HepG2 (cell line): ENCODE results near the gene CRAT. TPM values are rescaled to one million over a fixed set of nuclear protein-coding genes. Genes with fewer than 3 reads are reported as not detected.

ENCODE experiments used
- PITX1 ChIP-seq: sonication (generic); formaldehyde crosslinking; IDR thresholded peaks from 2 replicates; pipeline ENCODE4 v1.5.1; 2020; ENCODE audit warnings: mild to moderate bottlenecking, missing genetic modification reagents
- ZNF296 ChIP-seq: sonication (generic); formaldehyde crosslinking; conservative IDR thresholded peaks from 2 replicates; pipeline ENCODE4 v1.5.0; 2020; ENCODE audit warnings: mild to moderate bottlenecking, missing genetic modification reagents
- polyA plus RNA-seq, 8 experiments: library from polyadenylated mRNA; depleted of rRNA in 3 of 8; stranded (reverse) in 7 of 8; unstranded in 1 of 8; fragments of >200 nt; fragmentation: Illumina TruSeq in 4 of 8; extraction: Trizol in 4 of 8; gene quantifications; 2 replicates each; pipeline versions ENCODE4 v1.2.1 to v1.2.3, GENCODE V29; 2011 to 2016; ENCODE audit warnings: low read depth in 4 of 8, missing spikeins in 1 of 8, mixed read lengths in 1 of 8; ENCODE audit not compliant: insufficient read depth in 1 of 8
- total RNA-seq, 5 experiments: library from RNA; depleted of rRNA; stranded (reverse); fragments of >200 nt; fragmentation: Illumina TruSeq; extraction: Trizol; gene quantifications; 2 replicates each; pipeline ENCODE4 v1.2.3, GENCODE V29; 2016; ENCODE audit warnings: low read depth in 1 of 5
- TF ChIP-seq, protein P1 (sequence below): sonication (generic); formaldehyde crosslinking; IDR thresholded peaks from 2 replicates; pipeline ENCODE4 v1.4.0; 2020; ENCODE audit warnings: mild to moderate bottlenecking, low read depth, missing genetic modification reagents
- TF ChIP-seq, protein P2 (sequence below): sonication (generic); formaldehyde crosslinking; IDR thresholded peaks from 2 replicates; pipeline ENCODE4 v1.5.0; 2020; ENCODE audit warnings: mild to moderate bottlenecking, missing genetic modification reagents
- TF ChIP-seq, protein P3 (sequence below): sonication (generic); formaldehyde crosslinking; IDR thresholded peaks from 2 replicates; pipeline ENCODE4 v1.5.0; 2020; ENCODE audit warnings: missing genetic modification reagents, mild to moderate bottlenecking, borderline replicate concordance
- TF ChIP-seq, protein P4 (sequence below): sonication (generic); formaldehyde crosslinking; IDR thresholded peaks from 2 replicates; pipeline ENCODE4 v1.5.0; 2020; ENCODE audit warnings: mild to moderate bottlenecking, missing genetic modification reagents, borderline replicate concordance
- TF ChIP-seq, protein P5 (sequence below): sonication (generic); formaldehyde crosslinking; IDR thresholded peaks from 2 replicates; pipeline ENCODE4 v1.4.0; 2020; ENCODE audit warnings: missing genetic modification reagents, borderline replicate concordance
- TF ChIP-seq, protein P6 (sequence below): sonication (generic); formaldehyde crosslinking; IDR thresholded peaks from 2 replicates; pipeline ENCODE4 v1.5.1; 2020; ENCODE audit warnings: mild to moderate bottlenecking, missing genetic modification reagents, moderate library complexity

The CRAT gene
- total and polyA plus RNA-seq, 2 of the 13 experiments (the other 11 are each of a cell fraction or from before 2014, with no cell fraction given), result 26.1 to 26.6 TPM

DNA sequence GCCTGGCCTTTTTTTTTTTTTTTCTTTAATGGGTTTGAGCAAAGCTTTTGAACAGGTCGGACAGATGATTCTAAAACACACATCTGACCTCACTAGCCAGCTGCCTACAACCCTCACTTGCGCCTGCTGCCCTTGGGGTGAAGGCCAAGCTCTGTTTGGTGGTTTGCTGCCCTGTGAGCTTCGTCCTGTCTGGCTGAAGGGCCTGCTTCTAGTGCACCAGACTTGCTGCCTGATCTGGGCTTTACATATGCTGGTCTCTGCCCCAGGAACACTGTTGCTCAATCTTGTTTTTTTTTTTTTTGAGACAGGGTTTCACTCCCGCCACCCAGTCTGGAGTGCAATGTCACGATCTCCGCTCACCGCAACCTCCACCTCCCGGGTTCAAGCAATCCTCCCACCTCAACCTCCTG, 46.1 kb downstream of the CRAT start (continued):
- TF ChIP-seq, protein P1, sequence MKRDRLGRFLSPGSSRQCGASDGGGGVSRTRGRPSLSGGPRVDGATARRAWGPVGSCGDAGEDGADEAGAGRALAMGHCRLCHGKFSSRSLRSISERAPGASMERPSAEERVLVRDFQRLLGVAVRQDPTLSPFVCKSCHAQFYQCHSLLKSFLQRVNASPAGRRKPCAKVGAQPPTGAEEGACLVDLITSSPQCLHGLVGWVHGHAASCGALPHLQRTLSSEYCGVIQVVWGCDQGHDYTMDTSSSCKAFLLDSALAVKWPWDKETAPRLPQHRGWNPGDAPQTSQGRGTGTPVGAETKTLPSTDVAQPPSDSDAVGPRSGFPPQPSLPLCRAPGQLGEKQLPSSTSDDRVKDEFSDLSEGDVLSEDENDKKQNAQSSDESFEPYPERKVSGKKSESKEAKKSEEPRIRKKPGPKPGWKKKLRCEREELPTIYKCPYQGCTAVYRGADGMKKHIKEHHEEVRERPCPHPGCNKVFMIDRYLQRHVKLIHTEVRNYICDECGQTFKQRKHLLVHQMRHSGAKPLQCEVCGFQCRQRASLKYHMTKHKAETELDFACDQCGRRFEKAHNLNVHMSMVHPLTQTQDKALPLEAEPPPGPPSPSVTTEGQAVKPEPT, result 0 out of 2 replicates have a peak, but pooled peaks have one; percentile 68
- TF ChIP-seq, protein P2, sequence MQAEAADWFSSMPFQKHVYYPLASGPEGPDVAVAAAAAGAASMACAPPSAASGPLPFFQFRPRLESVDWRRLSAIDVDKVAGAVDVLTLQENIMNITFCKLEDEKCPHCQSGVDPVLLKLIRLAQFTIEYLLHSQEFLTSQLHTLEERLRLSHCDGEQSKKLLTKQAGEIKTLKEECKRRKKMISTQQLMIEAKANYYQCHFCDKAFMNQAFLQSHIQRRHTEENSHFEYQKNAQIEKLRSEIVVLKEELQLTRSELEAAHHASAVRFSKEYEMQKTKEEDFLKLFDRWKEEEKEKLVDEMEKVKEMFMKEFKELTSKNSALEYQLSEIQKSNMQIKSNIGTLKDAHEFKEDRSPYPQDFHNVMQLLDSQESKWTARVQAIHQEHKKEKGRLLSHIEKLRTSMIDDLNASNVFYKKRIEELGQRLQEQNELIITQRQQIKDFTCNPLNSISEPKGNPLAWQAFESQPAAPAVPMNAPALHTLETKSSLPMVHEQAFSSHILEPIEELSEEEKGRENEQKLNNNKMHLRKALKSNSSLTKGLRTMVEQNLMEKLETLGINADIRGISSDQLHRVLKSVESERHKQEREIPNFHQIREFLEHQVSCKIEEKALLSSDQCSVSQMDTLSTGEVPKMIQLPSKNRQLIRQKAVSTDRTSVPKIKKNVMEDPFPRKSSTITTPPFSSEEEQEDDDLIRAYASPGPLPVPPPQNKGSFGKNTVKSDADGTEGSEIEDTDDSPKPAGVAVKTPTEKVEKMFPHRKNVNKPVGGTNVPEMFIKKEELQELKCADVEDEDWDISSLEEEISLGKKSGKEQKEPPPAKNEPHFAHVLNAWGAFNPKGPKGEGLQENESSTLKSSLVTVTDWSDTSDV (CRISPR knock-in tag), result no peak
- TF ChIP-seq ZNF296 (CRISPR knock-in tag) (no peak), PITX1 (CRISPR knock-in tag) (peak; percentile 87; the same call in 1 of the 2 replicates)
- TF ChIP-seq, protein P3, sequence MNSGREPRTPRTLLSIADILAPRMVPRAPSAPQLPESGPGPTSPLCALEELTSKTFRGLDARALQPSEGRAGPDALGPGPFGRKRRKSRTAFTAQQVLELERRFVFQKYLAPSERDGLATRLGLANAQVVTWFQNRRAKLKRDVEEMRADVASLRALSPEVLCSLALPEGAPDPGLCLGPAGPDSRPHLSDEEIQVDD, result no peak
- TF ChIP-seq, protein P4, sequence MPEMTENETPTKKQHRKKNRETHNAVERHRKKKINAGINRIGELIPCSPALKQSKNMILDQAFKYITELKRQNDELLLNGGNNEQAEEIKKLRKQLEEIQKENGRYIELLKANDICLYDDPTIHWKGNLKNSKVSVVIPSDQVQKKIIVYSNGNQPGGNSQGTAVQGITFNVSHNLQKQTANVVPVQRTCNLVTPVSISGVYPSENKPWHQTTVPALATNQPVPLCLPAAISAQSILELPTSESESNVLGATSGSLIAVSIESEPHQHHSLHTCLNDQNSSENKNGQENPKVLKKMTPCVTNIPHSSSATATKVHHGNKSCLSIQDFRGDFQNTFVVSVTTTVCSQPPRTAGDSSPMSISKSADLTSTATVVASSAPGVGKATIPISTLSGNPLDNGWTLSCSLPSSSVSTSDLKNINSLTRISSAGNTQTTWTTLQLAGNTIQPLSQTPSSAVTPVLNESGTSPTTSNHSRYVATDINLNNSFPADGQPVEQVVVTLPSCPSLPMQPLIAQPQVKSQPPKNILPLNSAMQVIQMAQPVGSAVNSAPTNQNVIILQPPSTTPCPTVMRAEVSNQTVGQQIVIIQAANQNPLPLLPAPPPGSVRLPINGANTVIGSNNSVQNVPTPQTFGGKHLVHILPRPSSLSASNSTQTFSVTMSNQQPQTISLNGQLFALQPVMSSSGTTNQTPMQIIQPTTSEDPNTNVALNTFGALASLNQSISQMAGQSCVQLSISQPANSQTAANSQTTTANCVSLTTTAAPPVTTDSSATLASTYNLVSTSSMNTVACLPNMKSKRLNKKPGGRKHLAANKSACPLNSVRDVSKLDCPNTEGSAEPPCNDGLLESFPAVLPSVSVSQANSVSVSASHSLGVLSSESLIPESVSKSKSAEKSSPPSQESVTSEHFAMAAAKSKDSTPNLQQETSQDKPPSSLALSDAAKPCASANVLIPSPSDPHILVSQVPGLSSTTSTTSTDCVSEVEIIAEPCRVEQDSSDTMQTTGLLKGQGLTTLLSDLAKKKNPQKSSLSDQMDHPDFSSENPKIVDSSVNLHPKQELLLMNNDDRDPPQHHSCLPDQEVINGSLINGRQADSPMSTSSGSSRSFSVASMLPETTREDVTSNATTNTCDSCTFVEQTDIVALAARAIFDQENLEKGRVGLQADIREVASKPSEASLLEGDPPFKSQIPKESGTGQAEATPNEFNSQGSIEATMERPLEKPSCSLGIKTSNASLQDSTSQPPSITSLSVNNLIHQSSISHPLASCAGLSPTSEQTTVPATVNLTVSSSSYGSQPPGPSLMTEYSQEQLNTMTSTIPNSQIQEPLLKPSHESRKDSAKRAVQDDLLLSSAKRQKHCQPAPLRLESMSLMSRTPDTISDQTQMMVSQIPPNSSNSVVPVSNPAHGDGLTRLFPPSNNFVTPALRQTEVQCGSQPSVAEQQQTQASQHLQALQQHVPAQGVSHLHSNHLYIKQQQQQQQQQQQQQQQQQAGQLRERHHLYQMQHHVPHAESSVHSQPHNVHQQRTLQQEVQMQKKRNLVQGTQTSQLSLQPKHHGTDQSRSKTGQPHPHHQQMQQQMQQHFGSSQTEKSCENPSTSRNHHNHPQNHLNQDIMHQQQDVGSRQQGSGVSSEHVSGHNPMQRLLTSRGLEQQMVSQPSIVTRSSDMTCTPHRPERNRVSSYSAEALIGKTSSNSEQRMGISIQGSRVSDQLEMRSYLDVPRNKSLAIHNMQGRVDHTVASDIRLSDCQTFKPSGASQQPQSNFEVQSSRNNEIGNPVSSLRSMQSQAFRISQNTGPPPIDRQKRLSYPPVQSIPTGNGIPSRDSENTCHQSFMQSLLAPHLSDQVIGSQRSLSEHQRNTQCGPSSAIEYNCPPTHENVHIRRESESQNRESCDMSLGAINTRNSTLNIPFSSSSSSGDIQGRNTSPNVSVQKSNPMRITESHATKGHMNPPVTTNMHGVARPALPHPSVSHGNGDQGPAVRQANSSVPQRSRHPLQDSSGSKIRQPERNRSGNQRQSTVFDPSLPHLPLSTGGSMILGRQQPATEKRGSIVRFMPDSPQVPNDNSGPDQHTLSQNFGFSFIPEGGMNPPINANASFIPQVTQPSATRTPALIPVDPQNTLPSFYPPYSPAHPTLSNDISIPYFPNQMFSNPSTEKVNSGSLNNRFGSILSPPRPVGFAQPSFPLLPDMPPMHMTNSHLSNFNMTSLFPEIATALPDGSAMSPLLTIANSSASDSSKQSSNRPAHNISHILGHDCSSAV, result no peak
- TF ChIP-seq, protein P5, sequence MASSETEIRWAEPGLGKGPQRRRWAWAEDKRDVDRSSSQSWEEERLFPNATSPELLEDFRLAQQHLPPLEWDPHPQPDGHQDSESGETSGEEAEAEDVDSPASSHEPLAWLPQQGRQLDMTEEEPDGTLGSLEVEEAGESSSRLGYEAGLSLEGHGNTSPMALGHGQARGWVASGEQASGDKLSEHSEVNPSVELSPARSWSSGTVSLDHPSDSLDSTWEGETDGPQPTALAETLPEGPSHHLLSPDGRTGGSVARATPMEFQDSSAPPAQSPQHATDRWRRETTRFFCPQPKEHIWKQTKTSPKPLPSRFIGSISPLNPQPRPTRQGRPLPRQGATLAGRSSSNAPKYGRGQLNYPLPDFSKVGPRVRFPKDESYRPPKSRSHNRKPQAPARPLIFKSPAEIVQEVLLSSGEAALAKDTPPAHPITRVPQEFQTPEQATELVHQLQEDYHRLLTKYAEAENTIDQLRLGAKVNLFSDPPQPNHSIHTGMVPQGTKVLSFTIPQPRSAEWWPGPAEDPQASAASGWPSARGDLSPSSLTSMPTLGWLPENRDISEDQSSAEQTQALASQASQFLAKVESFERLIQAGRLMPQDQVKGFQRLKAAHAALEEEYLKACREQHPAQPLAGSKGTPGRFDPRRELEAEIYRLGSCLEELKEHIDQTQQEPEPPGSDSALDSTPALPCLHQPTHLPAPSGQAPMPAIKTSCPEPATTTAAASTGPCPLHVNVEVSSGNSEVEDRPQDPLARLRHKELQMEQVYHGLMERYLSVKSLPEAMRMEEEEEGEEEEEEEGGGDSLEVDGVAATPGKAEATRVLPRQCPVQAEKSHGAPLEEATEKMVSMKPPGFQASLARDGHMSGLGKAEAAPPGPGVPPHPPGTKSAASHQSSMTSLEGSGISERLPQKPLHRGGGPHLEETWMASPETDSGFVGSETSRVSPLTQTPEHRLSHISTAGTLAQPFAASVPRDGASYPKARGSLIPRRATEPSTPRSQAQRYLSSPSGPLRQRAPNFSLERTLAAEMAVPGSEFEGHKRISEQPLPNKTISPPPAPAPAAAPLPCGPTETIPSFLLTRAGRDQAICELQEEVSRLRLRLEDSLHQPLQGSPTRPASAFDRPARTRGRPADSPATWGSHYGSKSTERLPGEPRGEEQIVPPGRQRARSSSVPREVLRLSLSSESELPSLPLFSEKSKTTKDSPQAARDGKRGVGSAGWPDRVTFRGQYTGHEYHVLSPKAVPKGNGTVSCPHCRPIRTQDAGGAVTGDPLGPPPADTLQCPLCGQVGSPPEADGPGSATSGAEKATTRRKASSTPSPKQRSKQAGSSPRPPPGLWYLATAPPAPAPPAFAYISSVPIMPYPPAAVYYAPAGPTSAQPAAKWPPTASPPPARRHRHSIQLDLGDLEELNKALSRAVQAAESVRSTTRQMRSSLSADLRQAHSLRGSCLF (CRISPR knock-in tag), result no peak
- TF ChIP-seq, protein P6, sequence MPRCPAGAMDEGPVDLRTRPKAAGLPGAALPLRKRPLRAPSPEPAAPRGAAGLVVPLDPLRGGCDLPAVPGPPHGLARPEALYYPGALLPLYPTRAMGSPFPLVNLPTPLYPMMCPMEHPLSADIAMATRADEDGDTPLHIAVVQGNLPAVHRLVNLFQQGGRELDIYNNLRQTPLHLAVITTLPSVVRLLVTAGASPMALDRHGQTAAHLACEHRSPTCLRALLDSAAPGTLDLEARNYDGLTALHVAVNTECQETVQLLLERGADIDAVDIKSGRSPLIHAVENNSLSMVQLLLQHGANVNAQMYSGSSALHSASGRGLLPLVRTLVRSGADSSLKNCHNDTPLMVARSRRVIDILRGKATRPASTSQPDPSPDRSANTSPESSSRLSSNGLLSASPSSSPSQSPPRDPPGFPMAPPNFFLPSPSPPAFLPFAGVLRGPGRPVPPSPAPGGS (CRISPR knock-in tag), result peak; percentile 71
